DMS 273 (cell line): Measurements from ENCODE around the gene DDA1.

Source experiments
- DNase-seq: peaks from one replicate; lab custom pipeline; 2025; ENCODE audit not compliant: unreplicated experiment; lab: John Stamatoyannopoulos, UW

DDA1 gene

DNA sequence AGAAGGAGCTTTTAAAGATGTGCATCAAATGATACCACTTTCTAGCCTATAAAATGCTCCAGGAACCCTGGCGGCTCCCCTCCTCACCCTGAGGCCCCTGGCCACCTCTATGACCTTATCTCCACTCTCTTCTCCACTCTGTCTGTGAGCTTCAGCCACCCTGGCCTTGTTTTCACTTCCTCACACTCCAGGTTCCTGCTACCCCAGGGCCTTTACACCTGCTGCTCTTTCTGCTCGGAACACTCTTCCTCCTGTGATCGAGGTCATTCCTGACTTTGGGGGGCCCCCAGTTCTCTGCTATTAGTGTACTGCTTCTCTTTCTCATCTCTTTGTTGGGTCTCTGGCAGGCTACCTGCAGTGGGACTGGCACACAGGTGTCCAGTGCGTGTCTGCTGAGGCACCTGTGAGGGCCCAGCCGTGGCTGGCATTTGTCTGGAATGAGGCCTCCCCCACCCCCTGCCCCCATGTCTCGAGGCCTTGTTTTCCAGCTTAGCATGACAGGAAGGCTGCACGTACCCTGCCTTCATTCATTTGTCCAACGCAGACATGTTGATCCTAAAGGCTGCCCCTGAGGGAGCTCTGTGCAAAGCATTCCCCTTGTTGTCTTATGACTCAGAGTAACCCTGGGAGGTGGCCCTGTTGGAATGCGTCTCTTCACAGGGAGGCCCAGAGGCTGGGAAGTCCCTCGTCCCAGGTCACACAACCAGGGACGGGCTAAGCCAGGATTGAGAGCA lies 2.3 kb downstream of the DDA1 start:
- DNase-seq, result no peak

DNA sequence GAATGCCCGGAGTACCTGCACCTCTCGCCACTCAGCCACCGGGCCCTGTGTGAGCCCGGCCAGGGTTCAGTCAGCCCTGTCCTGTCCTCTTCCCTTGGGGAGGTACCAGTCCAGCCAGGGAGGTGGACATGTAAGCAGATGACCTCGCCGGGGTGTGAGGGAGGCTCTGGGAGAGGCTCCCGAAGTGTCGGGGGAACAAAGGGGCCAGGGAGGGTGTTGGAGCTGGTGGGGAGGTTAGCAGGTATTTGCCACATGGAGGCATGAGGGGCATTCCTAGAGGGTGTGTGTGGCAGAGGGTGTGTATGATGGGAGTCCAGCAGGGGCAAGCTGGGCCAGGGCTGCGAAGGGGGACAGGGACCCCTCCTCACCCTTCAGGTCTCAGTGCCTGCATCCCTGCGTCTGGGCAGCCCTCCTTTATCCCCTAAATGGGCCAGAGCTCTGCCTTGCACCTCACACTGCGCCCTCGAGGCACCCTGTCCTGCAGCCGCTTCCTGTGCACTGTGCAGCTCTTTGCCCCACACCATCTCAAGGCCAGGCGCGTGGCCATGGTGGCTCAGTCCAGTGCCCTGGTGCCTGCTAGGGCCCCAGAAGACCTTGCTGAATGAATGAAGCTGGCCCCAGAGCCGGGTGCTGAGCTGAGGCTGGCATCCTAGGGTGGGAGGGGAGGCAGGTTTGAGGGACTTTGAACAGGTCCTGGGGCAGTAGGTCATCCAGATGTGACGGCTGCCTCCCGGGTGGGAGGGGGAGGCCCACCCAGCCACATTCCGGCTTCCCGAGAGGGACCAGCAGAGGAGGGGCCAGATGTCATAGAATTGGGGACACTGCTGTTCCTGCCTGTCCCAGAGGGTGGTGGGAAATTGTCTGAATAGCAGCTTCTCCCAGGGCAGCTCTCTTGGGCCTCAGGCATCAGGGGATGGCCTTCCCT lies 3.1 kb downstream of the DDA1 start:
- no peak for DNase-seq

DNA sequence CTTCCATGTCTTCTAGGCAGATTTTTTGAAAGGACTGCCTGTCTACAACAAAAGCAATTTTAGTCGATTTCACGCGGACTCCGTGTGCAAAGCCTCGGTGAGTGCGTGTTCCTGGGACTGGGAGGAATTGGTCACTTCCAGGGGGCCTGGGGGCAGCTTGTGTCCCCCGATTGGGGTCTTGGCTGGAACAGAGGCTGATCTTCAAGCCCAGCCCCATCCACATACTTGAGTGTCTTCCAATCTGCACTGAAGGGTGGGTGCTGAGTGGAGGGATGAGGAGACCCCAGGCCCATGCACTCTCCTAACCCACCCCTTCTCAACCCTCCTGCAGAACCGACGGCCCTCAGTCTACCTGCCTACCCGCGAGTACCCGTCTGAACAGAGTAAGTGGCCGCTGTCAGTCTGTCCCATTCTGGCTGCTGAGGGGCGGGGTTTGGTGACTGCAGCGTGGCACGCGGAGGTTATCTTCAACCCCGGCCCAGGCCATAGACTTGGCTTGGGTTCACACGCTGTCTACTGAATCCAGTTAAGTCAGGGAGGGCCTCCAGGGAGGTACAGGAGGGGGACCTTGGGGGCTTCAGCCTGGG lies 4.7 kb downstream of the DDA1 start:
- no peak for DNase-seq

DNA sequence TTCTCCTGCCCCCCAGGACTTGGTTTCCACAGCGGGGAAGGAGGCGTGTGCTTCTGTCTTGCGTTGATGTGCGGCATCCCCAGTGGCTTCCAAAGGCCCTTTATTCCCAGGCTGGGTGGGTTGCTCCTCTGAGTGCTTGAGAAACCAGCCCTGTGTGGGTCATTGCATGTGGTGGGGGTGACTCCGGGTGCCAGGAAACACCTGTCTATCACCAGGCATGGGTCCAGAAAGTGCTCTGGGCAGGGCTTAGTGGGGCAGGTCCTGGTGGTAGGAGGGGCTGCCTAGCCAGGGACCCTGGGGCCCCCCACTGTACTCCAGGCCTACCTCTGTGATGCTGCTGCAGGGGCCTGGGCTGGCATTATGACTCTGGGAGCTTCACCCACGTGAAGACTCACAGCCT lies 9.6 kb downstream of the DDA1 start:
- DNase-seq, result no peak

DNA sequence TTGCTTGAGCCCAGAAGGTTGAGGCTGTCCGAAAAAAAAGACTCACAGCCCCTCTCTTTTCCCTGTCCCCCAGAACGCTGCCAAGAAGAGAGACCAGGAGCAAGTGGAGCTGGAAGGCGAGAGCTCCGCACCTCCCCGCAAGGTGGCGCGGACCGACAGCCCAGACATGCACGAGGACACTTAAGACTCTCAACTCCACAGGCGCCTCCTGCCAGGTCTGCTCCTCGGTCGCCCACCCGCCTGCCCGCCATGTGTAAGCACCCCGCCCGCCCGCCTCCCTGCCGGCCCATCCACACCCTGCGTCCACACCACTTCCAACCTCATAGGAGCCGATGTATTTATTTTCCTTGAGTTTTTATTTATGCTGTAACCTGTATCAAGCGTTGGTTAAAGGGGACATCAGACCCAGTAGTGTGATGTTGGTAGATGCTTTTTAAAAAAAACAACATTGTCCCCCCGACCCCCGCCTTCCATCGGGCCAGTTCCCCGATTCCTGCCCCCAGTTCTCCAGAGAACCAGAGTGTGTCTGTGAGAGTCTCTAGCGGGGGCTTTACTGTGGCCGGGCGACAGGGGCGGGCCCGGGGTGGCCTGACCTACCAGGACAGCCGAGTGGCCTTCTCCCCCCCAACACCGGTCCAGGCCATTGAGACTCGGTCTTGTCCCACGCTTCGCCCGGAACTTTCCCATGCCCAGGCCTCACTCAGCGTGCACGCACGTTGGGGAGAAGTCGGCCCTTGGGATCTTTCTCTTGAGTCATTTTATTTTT lies 10.3 kb downstream of the DDA1 start:
- no peak for DNase-seq

DNA sequence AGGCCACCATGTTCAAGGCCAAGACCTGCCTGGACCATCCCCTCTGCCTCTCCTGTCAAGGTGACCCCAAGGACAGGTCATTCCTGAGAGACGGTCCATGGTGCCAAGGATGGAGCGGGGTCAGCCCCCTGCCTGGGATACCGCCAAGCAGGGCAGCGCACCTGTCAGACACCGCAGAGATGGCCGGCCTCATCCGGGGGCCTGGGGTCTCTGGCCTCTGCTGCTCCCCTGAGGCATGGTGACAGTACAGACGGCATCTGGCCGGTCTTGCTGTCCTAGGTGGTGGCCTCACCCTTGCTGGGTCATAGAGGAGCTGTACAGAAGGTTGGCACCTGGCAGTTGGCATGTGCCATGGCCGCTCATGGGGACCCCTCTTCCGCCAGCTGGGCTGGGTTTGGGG lies 11.1 kb downstream of the DDA1 start:
- no peak for DNase-seq

DNA sequence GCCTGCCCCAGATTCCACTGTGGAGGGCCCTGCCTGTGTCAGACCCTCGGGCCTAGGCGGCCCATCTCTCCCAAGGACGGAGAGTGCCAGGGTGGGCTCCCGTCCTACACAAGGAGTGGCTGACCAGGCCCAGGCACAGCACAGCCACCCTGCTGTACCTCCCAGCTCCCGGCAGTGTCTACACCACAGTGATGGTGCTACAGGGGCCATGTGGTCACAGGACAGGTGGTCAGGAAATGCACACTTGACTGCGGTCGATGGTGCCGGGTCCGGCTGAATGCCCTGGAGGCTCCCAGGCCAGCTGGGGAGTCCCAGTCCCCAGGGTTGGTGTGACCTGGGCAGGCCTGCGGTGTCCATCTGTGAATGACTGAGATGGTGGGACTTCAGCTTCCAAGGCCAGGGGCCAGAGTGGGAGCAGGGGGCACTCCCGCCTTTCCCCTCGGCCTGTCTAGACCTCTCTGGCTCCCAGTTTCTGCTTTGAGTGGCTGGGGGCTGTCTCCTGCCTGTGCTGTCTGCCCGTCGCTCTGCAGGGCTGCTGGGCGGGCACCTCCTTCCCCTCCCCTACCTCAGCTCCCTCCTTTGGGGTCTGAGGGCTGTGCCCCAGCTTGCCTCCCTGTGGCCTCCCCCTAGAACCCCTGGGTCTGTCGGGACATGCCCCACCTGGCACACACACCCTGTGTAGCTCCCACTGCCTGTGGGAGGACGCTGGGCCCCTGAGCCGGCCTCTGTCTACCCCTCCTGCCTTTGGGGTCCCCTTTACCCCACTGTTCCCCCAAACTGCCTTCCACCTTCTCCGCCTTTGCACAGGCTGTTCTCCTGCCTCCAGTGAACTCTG lies 12.5 kb downstream of the DDA1 start:
- no peak for DNase-seq

DNA sequence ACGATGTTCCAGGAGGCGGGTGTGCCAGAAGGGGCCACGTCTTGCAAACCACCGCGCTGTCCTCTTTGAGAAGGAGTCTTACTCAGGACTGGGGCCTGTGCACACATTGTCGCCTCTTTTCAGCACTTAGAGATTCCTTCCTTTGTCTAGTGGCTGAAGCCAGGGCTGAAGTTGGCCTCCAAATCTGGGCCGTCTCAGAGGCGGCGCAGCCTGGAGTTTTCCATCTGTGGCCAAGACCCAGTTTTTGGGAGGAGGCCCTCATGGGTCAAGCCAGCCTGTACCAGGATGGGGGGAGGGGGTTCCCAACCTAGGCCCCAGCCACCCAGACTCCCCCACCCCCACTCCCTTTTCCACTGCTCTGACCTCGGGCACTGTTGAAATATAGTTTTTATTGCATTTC lies 13.5 kb downstream of the DDA1 start:
- no peak for DNase-seq

DNA sequence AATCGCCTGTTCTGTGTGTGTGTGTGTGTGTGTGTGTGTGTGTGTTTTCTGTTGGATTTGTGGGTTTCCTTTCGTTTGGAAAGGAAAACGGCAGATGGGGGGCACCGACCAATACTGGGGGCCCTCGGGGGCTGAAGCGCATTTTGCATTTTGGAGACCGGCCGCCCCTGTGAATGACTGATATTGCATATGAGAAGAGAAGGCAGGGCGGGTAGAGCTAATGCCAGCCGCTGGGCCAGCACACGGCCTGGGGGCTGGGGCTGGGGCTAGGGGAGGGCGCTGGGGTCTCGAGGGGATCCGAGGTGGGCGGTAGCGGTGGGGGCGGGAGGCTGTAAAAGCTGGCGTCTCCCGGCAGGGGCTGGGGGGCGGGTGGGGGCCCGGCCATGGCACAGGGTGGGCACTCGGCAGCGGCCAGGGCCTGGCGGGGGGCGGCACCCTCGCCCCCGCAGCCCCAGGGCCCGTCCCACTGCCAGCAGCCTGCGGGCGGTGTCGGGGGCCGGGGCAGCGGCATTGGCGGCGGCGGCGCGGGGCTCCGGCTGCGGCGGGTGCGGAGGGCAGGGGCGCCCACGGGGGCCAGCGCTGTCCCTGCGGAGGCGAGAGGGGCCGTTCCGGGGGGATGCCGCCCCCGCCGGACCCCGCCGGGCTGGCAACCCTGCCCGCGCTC lies 14.1 kb downstream of the DDA1 start:
- no peak for DNase-seq

DNA sequence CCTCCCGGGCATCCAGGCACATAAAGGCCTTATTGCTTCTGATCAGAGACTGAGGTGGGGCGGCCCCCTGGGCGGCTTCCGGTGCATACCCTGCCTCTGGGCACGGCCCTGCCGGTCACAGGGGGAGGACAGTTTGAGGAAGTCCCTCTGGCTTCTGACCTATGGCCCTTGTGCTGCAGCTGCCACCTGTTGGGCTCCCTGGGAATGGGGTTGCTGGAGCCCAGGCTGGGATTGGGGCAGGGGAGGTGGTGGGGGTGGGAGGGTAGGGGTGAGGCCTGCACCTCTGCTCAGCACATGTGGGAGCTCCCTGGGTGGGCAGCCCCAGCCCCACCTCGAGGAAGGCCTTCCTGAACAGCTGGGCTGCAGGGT lies 14.6 kb downstream of the DDA1 start:
- DNase-seq, result no peak

DNA sequence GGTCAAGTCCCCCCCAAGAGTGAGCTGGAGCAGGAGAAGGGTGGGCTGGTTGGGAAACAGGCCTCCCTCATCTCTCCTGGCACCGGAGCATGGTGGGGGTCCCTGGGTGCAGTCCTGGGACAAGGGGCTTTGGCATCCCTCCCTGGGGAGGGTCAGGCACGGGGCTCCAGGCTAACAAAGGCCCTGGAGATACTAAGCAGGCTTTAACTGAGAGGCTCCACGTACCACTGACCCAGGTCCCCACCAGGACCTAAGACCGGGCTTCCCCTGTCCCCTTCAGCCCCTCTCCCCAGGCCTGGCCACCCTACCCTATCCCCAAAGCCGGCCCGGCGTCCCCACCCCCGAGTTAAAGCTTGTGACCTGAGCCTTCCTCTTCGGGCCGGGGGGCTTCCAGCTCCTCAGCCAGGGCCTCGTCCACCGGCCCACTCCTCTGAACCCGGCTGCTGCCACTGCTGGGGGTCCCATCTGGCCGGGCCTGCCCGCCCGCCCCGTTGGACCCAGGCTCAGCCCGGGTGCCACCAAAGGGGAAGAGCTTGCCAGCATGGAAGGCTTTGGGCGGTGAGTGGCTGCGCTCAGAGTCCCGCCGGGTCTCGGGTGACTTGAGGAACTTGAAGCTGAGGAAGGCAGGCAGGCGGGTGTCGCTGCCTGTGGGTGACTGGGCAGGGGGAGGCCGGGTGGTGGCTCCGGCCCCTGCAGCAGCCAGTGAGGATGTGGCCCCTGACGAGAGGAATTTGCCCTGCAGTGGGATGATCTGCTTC lies 15.2 kb downstream of the DDA1 start:
- no peak for DNase-seq

DNA sequence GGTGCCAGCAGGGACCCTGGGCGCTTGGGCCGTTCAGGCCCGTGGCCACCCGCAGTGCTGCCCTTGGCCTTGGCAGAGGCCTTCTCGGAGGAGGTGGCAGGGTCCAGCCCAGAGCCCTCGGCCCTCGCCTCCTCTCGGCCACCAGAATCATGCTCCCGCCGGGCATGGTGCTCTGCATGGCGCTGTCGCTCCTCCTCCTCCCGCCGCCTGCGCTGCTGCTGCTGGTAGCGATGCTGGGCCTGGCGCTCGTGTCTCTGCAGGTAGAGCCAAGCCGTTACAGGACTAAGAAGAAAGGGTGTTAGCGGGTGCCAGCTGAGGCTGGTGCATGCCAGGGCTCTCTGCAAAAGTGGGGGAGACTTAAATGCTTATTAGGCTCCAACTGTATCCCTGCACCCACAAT lies 15.8 kb downstream of the DDA1 start:
- DNase-seq, result no peak

DNA sequence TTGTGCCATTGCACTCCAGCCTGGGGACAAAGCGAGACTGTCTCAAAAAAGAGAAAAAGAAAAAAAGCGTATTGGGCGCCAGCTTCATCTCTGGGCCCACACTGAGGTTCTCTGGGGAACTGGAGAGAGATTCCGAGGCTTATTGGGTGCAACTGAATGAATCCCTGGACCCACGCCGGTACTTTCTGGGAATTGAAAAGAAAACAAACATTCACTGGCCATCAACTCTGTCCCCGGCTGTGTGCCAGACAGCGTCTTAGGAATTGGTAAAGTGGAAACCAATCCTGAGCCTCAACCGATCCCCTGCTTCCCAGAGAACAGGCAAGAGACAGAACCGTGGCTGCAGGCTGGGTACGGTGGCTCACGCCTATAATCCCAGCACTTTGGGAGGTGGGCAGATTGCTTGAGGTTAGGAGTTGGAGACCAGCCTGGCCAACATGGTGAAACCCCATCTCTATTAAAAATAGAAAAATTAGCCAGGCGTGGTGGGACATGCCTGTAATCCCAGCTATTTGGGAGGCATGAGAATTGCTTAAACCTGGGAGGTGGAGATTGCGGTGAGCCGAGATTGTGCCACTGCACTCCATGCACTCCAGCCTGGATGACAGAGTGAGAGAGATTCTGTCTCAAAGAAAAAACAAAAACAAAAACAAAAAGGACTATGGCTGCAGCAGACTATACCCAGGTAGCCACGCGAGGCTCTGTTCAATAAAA lies 16.7 kb downstream of the DDA1 start:
- no peak for DNase-seq

DNA sequence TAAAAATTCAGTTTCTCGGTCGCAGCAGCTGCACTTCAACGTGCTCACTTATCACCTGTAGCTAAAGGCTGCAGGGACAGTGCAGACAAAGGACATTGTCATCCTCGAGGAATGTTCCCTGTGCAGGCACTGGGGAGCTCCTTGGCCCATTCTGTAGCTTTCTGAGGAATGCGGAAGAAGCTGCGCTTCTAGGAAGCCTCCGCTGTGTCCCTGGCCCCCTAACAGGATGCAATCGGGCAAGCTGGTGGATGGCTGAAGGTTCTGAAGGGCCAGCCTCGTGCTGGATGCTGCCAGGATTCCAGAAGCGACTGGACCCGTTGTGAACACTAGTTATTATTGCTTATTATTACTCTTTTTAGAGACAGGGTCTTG lies 17.2 kb downstream of the DDA1 start:
- DNase-seq, result no peak

DNA sequence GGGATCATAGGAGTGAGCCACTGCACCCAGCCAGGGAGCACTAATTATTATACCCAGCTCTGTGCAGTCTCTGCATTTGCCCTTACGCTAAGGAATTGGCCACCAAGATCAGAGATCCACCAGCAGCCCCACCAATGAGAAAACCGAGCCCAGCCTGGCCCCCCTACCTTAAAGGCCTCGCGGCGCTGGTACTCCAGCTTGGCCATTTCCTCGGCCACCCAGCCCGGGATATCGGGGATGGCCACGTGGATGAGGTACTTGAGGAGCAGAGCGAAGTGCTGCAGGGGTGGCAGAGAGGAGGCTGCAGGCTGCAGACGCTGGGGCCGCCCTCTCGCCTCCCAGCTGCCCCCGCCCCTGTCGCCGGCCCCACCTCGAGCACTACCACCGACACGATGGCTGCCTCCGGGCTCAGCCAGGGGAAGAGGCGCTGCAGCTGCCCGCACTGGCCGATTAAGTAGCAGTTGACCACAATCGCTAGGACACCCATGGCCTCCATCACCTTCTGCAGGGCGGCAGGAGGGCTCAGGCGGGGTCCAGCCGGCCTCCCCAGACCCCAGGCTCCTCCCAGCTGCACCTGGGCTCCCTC lies 17.8 kb downstream of the DDA1 start:
- no peak for DNase-seq

DNA sequence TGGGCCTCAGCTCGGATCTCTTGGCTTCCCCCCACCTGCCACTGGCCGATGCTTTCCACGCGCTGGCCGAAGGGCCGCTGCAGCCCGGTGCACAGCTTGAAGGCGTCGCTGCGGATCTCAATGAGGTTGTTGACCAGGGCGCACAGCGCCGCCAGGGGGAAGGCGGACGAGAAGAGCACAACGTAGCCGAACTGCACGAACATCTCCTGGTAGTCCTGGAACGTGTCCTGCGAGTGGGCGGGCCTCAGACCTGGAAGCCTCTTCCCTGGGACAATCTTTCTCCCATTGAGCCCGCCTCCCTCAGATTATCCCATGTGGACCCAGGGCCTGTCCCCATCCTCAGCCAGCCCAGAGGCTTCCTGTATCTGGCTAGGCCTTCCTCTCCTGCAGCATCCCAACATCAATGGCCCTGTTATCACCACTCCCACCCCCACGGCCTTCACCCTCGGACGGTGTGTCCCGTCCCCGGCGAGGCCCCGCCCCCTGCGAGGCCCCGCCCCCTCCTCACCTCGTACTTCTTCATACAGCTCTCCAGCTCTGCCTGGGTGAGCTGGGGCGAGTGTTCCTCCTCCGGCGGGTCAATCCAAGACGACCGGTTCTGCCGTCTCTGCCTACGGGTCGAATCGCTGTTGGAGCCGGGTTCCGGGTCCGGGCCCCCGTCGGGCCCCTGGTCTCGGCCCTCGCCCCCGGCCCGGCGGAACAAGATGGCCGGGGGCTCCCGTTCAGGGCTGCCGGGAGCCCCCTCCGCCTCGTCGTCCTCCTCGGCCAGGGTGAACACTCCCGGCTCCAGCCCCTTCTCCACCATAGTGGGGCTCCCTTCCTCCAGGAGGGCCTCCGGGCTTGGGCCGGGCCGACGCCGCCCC lies 18.5 kb downstream of the DDA1 start:
- peak; percentile 37 for DNase-seq
